ENCODE measurements around the gene OCIAD2.

OCIAD2 gene

DNA sequence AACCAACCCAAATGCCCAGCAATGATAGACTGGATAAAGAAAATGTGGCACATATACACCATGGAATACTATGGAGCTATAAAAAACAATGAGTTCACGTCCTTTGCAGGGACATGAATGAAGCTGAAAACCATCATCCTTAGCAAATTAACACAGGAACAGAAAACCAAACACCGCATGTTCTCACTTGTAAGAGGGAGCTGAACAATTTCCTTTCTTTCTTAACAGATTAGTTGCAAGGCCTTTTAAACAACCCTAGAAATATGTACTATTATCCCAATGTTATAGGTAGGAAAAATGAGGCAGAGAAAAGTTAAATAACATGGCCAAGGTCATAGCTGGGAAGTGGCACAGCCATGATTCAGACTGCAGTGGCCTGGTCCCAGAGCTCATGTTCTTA lies 5.8 kb upstream of the OCIAD2 start:
- no peaks in the 10 kb centered on the region for H3K27me3 Mint-ChIP-seq (ENCODE audit: low read depth)
- no peaks in the 10 kb centered on the region for H3K4me1 Mint-ChIP-seq
- no peaks in the 10 kb centered on the region for H3K9me3 Mint-ChIP-seq
- no peaks in the 10 kb centered on the region for H3K36me3 Mint-ChIP-seq (ENCODE audit: low read depth)
- H3K27ac Mint-ChIP-seq = no peak overlapping the region
- no peak for TF ChIP-seq CTCF (IDR thresholded peaks at IDR 0.05; ENCODE audit: unreplicated experiment in 3 of 3)
- no peak overlapping the region for H3K4me3 Mint-ChIP-seq

DNA sequence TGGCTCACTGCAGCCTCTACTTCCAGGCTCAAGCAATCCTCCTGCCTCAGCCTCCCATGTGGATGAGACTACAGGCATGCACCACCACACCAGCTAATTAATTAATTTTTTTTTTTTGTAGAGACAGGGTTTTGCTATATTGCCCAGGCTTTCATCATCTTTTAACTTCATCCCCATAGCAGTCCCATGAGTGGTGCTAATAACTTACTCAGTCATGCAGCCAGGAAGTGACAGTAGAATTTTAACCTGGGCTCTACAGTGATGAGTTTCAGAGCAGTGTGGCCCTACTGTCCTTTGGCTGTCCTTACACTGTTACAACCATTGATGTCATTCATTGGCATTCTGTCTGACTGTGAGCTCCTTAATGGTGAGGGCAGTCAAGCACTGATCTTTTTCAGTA lies 3.9 kb upstream of the OCIAD2 start:
- Mint-ChIP-seq H3K4me3 (no peak overlapping the region), H3K27ac (no peak overlapping the region), H3K27me3 (ENCODE audit: low read depth) (peaks cover 5% of the 10 kb centered on the region), H3K4me1 (peaks cover 4% of the 10 kb centered on the region), H3K36me3 (ENCODE audit: low read depth) (no peaks in the 10 kb centered on the region), H3K9me3 (no peaks in the 10 kb centered on the region)
- no peak for TF ChIP-seq CTCF (IDR thresholded peaks at IDR 0.05; ENCODE audit: unreplicated experiment in 3 of 3)

GRCh38 chr4:48909697-48910096 lies 3.1 kb upstream of the OCIAD2 start:
- no peak for TF ChIP-seq CTCF (IDR thresholded peaks at IDR 0.05; ENCODE audit: unreplicated experiment in 3 of 3)
- no peaks in the 10 kb centered on the region for H3K9me3 Mint-ChIP-seq
- no peak overlapping the region for H3K4me3 Mint-ChIP-seq
- no peaks in the 10 kb centered on the region for H3K36me3 Mint-ChIP-seq (ENCODE audit: low read depth)
- peak overlapping the region in 1 of 3 experiments; percentile 9 for H3K27ac Mint-ChIP-seq
- peaks cover 12% of the 10 kb centered on the region for H3K4me1 Mint-ChIP-seq
- H3K27me3 Mint-ChIP-seq (ENCODE audit: low read depth) = peaks cover 5% of the 10 kb centered on the region

DNA sequence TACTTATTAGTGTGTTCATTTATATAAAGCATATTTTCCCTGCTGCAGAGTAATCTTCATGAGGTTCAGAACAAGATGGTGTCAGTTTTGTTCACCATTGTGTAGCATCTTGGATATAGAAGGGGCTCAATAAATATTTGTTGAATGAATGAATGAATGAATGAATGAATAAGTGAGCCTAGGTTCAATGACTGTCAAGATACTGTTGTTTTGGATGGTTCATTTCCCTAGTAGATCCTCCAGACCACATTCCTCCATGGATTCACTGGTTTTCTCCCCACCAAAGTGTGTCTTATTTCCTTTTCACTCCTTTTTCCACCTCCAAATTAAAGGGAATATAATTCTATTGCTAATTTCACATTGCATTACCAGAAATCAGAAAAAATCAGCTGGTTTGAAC lies 2.1 kb upstream of the OCIAD2 start:
- peaks cover 5% of the 10 kb centered on the region for H3K27me3 Mint-ChIP-seq (ENCODE audit: low read depth)
- no peak overlapping the region for H3K27ac Mint-ChIP-seq
- no peaks in the 10 kb centered on the region for H3K36me3 Mint-ChIP-seq (ENCODE audit: low read depth)
- peak overlapping the region; percentile 68 to 80 (median 69) for H3K4me3 Mint-ChIP-seq
- peaks cover 15% of the 10 kb centered on the region for H3K4me1 Mint-ChIP-seq
- no peak for TF ChIP-seq CTCF (IDR thresholded peaks at IDR 0.05; ENCODE audit: unreplicated experiment in 3 of 3)
- H3K9me3 Mint-ChIP-seq = no peaks in the 10 kb centered on the region

- no peak for TF ChIP-seq CTCF (IDR thresholded peaks at IDR 0.05; ENCODE audit: unreplicated experiment in 3 of 3)
- Mint-ChIP-seq H3K27ac (no peak overlapping the region), H3K36me3 (ENCODE audit: low read depth) (peaks cover 3% of the 10 kb centered on the region), H3K4me3 (peak overlapping the region; percentile 68 to 80 (median 69)), H3K27me3 (ENCODE audit: low read depth) (peaks cover 5% of the 10 kb centered on the region), H3K9me3 (no peaks in the 10 kb centered on the region), H3K4me1 (peaks cover 15% of the 10 kb centered on the region)
Measured at GRCh38 chr4:48907706-48908477, 1.3 kb upstream of the OCIAD2 start.
